NCI-H748 (cell line): ENCODE data around the gene MYH3.
"Not testable (repeated sequence)": the region's sequence is repeated elsewhere in the genome, so short reads cannot be mapped to it uniquely, and the experiment has no call there.

ENCODE experiments used
- DNase-seq: peaks from one replicate; lab custom pipeline; 2025; ENCODE audit not compliant: unreplicated experiment; lab: John Stamatoyannopoulos, UW

Gene MYH3

DNA sequence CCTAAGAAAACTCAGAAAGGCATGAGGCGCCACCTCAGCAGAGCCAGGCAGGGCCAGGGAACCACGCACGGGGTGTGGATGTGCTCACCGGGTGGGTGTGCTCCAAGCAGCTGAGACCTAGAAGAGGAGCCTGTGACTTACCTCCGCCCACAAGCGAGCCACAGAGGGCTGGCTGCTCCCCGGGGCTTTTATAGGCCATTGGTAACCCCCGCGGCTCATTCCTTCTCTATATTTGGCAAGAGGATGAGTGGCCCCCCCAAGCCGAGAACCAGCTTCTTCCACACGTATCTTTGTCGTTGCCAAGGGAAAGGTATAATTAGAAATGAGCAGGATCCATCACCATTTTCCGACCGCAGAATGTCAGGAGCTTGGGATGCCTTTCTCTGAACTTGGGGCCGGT is at the start of gene MYH3:
TSS of gene MYH3 (minus strand) at position 162 of the 400 bp plus-strand sequence. CDS start 2,245 bp downstream, outside the sequence.
- DNase-seq = no peak

DNA sequence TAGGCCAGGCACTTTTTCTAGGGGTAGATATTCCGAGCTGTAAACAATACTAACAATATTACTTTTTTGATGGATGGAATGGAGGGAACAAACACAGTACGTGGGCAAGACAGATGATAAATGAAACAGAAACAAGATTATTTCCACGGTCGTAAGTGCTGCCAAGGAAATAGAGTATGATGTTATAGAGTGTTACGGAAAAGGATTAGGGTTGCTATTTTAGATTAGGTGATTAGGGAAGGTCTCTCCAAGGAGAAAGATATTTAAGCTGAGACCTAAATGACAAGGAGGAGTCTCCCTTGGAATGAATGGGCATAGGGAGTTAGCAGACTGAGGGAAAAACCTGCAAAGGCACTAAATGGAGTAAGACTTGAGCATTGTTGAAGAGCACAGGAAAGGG is 48.6 kb upstream of the MYH3 start:
- DNase-seq = no peak

DNA sequence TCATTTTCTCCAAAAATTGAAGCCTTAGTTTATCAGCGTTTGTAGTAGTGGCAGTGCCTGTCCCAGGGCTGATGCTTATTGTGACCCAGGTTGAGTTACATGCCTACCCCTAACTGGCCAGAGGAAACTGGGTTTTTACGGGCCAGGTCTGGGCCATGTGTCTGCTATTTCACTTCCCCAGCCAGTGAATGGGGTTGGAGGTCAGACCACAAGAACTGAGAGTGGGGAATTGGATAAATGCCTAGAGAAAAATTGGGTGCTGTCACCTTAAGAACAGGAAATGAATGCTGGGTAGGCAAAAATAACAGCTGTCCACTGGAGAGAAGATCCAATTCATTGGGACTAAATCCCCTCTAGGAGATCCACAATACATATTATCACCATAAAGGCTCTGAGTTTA is 45.5 kb upstream of the MYH3 start:
- DNase-seq = no peak

DNA sequence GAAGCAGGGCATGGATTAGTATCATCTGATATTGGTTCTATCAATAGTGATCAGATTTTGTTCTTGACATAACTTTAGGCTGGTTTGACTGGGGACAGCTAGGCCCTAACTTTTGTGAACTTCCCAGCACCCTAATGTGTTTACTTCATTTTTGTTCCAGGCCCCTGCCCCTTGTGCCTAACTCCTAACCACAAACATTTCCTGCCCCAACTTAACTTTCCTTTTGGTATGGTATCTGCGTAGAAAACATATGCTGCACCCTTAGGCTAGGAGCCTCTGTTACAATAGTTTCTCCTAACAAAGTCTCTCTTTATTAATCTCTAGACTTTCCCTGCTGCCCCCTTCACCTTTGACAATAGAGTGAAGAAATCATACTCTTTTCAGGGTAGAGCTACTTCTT is 42.7 kb upstream of the MYH3 start:
- no peak for DNase-seq

DNA sequence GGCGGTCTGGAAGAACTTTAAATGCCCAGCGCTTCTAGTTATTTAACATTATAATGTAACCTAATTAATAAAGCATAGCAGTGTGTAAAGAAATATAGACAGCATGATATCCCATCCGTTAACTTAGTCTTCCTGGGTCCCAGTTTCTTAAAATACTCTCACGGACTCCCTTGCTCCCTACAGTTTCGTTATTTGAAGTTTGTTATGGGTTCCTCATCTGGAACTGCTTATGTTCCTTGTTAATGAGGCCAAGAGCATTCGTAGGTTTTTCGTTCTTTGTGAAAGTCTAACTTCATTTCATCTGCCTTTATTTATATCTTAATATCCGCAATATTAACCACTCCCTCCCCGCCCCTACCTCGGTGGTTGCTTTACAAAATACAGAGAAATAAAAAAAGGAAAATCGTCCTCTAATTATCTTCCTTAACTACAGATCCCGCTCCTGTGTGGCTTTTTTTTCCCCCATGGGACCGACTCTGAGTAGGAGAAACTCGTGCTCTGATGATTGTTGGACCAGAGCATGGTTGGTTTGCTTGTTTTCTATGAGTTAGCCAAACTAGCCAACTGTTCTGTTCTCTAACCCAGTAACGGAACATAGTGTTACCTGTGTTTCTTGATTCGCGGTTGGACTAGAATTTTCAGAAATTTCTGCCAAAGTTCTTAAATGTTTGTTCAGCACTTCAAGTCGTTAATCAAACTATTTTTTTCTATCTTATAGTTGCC is 41.1 kb upstream of the MYH3 start:
- DNase-seq = peak; percentile 35

DNA sequence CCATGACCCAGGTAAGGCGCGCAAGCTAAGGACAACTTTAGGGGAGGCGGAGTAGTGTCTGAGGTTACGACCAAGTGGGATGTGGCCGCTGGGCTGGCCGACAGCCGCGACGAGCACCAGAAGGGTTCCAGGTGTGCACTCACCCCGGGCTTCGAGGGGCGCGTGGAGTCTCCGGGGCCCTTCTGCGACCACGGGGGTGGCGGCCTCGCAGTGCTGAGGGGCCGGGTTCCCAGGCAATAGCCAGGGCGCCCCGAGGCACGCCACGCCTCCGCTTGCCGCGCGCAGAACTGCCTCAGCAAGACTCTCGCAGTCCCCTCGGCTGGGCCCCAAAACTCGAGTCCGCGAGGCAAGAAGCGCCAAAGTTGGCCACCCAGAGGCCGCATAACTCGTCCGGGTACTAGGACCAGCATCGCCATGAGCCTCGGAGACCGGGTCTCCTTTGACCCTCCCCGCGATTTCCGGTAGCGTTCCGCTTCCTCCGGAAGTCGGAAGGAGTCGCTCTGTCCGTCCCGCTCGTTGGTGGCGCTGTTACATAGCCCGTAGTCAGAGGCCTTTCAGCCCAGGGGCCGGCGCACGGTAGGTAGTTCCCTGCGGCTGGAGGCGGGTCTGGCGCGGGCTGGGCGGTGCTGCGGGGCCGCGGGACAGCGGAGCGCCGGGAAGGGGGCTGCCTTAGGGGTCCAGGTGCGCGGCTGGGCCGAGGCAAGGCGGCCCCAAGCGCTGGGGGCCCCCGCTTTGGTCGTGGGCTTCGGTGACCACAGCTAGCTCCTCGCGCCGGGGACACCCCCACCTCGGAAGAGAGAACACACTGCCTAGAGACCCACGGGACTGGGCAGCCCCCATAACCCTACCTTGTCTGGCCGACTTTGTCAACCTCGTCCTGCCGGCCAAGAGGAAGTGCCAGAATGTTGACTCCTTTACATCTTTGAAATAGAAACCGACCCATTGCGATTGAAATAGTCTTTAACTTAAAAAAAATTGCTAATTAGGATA is 40.3 kb upstream of the MYH3 start, which contains the start of the genes ADPRM and SCO1:
TSS of gene ADPRM (plus strand) at position 503 of the 990 bp plus-strand sequence. CDS start 7,333 bp downstream, outside the sequence.
TSS of gene SCO1 (minus strand) at position 442 of the 990 bp plus-strand sequence. CDS start at position 416, 26 bp downstream.
- peak; percentile 99 for DNase-seq

DNA sequence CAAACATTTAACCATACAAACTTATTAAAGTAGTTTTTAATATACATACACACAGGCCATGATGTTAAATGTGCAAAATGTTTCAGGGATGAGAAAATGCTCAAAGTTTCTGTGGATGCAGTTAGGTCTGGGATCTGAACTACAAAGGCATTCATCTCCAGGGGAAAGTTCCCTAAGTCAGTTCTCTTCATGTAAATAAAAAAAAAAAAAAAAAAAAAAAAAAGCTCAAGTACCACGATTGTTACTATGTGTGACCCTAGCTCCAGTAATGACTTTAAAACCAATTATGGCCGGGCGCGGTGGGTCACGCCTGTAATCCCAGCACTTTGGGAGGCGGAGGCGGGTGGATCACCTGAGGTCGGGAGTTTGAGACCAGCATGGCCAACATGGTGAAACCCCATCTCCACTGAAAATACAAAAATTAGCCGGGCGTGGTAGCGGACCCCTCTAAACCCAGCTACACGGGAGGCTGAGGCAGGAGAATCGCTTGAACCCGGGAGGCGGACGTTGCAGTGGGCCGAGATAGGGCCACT is 38.8 kb upstream of the MYH3 start:
- not testable (repeated sequence) for DNase-seq

DNA sequence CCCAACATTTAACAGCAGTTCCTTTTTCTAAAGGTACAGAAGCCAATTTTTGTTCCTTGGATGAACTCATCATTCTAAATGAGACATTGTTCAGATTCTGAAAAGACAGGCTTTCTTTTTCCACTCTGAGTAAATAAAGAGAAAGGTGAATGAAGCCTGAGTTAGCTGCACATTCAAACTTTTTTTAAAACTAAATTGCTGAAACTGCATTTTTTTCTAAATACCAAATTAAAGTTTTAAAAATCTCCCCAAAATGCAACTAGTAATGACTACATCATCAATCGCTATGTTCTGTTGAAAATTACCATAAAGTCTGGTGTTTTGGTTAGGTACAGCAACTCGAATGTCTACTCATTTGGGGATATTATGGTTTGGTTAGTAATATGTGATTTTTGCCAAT is 30.4 kb upstream of the MYH3 start:
- DNase-seq = no peak

DNA sequence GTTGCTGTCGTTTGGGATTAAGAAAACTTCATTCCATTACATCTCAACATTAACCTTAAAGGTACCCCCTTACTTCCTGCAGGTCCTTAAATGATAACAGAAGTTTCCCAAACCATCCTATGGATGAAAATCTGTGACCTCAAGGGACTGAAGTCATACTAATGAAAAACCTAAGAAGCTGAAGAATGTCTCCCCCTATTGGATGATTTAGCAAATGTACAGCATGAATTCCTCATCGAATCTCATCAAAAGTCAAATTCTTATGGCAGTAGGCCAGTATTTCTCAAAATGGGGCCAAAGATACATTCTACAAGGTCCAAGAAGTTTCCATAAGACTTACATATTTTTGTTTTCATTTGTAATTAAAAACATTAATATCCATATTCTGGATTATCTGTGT is 26.7 kb upstream of the MYH3 start:
- DNase-seq = peak; percentile 6

DNA sequence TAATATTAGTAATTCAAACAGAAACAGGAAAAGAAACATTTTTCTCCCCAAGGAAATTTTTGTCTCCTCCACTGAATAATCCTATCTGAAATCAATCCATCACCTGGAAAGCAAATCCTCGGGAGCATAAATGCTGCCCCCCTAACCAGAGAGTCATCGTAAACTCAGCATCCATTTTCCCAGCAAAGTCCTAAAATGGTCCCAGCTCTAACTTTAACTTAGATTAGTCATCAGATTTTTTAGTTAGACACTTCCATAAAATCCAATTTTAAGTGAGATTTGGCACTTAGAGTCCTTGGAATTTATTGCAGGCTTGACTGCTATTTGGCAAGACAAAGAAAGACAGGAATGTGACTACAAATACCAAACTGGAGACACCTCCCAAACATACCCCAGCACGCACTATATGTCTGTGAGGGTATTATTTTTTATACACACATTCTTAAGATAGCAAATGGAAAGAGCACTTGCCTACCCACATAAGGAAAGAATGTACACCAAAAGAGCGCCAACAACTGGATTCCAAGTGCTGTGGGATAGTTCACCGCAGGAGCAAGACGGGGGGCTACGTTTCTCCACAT is 24.8 kb upstream of the MYH3 start:
- DNase-seq = no peak

DNA sequence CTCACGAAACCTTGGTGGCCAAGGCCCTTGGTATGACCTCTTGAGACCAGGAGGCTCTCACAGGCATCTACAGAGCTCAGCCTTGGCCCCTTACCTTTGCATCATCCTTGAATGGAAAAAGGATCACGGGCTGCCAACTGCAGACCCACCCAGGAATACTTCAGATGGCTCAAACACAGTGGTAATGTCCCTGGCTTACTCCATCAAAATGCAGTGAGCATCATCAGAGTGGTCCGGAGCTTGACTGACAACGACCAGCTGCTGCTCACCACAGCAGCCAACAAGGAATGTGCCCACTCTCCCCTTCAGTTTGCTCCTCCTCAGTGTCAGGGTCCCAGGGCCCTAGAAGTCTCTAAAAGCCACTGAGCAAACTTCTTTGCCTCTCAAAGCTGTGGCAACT is 17.6 kb upstream of the MYH3 start:
- DNase-seq = no peak

DNA sequence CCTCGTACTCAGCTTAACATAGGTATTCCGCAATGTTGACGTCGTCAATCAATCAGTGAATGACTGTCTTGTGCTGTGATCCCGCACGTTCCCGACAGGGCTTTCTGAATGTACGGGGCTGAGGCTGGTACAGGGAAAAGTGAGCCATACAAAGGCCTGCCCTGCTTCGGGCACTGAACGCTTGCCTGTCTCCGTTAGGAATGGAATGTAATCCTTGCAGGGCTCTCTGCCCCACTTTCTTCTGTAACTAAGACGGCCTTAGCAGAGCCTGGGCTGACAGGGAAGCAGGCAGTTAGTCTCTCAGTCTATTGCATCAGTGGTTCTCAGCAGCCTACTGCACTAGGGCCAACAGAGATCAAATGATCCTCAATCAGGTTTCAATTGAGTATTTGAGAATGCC is 16.2 kb upstream of the MYH3 start:
- no peak for DNase-seq

DNA sequence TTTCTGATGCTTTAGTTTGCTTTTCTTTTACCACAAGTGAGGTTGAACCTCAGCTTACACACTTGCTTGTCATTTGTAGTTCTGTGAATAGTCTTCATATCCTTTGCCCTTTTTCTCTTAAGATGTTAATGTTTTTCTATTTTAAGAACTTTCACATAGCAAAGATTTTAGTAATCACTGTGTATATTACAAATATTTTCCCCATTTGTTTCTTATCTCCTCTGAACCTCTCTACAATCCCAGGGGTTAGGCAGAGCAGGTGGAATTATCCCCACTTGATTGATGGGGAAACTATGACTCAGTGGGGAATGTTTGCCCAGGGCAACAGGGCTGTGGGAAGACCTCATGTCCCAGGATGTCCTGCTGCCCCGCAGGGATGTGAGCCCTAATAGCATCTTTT is 11.7 kb upstream of the MYH3 start:
- DNase-seq = no peak

DNA sequence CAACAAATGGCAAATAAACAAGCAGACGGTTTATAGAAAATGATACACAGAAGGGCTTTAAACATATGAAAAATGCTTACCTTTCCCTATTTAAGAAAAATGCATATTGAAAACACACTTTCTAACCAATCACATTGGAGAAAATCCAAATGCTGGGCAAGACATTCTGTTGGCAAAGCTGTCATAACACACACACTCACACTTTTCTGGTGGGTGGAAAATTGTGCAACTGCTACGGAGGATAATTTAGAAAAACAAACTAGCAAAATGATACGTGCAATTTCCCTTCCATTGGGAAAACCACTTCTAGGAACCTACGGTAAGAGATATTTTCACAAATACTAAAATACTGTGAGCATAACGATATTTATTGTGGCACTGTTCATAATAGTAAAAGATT is 9.8 kb upstream of the MYH3 start:
- DNase-seq = no peak

DNA sequence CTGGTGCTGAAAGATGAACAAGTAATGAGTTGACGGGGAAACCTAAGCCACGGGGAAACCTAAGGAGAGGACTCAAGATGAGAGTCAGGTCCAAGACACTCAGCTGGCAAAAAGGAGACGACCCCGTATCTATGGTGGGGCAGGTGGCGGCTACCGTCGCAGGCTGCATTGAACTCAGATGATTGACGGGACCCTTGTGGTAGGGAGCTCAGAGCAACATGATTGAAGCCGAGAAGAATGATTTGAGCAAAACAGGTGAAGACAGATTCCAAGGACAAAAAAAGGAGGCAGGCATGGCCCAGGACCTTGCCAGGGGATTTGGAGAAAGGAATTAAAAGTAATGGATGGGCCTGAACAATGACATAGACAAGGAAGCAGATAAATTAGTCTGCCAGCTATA is 7.5 kb upstream of the MYH3 start:
- no peak for DNase-seq

DNA sequence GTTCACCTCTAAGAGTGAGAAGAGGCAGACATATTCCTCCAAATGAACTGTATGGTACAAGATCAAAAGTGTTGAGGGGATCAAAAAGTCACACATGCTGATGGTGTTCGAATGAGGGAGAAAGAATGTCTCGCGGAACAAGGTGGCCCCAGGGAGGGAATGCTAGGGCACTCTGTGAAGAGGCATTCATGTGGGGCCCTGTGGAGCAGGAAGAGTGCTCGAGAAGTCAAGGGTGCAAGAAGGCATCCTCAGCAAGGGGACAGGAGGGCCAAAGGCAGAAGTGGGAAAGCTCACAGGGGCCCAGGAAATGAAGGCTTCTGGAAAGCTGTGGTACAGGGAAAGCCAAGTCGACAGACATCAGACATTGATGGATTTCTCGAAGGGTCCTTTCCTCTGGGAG is 6.1 kb upstream of the MYH3 start:
- no peak for DNase-seq

DNA sequence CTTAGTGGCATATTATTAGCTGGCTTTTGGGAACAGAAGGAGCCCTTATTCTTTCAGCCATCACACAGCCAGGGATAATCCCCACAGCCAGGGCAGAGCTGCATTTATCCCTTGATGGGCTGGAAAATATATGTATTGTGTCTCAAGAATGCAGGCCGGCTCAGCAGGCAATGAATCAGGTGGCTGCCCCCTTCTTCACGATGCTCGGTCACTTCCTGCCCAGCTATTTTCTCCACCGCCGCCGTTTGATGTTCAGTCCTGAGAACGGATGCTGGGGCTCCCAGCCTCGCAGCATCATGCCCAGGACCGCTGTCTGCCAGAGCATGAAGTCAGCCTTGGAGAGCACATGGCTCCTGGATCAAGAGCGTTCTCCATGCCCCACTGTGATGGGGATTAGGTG is 4.3 kb upstream of the MYH3 start:
- DNase-seq = no peak

DNA sequence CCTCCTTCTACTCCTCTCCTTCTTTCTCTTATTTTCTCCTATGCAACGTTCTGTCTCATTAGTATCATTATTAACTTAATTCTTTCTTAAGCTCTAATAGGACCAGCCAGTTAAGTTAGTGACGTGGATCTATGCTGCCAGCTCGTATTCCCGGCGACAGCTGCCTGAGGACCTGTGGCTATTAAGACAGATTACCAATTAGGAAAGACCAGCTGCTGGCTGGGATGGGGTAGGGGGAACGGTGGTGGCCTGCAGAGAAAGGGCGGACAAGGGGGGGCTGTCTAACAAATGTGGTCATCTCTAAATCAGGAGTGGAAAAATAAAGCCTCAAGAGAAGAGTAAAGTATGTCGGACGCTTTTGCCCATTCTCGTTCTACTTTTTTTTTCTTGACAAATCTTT is 770 bp upstream of the MYH3 start:
- DNase-seq = no peak

DNA sequence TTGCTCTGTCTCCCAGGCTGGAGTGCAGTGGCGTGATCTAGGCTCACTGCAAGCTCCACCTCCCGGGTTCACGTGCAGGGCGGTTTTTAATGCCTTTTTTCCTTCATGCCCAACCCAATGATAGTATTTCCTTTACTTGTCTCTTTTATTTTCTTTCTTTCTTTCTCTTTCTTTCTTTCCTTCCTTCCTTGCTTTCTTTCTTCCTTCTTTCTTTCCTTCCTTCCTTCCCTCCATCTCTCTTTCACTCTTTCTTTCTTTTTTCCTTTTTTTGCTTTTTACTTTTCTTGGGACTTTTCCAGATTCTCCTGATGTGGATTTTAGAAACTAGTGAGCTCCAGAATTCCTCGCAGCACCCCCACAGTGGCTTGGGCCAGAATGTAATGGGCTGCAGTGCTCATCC is 3.1 kb downstream of the MYH3 start:
- no peak for DNase-seq

DNA sequence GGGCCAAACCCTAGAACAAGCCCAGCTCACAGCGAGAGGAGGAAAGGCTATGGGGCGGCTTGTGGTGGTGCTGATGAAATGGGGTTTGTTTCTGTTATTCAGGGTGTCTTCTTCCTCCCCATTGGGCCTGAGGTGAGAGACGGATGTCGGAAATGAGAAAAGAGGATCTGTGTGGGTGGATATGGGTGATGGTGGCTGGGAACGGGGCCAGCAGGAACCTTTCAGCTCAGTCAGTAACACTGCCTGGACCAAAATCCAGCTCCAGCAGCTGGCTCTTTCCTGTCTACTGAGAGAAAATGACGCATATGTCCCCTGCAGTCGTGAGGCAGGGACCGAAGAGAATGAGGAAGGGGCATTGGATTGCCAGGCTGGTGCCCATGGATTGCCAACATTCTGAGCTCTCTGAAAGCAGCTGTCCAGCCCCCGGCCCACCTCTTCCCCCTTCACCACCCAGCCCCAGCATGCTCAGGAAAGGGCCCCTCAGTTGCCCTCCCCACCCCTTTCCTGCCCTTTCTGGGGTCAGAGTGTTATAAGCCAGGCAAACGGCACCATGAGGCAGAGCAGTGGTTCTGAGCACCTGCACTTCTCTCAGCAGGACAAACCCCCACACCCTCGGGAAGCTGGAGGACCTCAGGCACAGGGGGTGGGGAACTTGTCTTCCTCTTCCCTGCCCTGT is 4.0 kb downstream of the MYH3 start:
- DNase-seq = no peak

DNA sequence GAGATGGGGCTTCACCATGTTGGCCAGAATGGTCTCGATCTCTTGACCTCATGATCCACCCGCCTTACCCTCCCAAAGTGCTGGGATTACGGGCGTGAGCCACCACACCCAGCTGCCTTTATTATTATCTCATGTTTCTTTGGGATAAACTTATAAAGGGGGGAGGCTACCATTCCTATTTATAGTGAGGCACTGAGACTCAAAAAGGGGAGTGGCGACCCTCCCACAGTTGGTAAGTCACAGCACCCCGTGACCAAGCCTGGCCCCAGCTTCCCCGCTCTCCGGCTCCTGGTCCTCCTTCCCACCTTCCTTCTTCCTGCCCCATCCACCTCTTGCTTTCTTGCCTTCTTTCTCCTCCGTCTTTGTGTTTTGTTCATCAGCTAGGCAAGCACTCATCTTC is 5.2 kb downstream of the MYH3 start:
- DNase-seq = no peak
